ENCODE results near the gene MPG.

GRCh38 chr16:130533-131173, 52.6 kb downstream of the MPG start:
- TF ChIP-seq CTCF (IDR thresholded peaks at IDR 0.05; ENCODE audit: control extremely low read depth in 1 of 3, insufficient read depth in 1 of 3, low read depth in 1 of 3, low read length in 3 of 3) (no peak), POLR2AphosphoS5 (IDR thresholded peaks at IDR 0.05; ENCODE audit: low read depth, low read length) (no peak), TAF1 (IDR thresholded peaks at IDR 0.05; ENCODE audit: low read depth, low read length) (no peak), SRF (IDR thresholded peaks at IDR 0.05; ENCODE audit: low read depth, low read length) (no peak), KDM5A (IDR thresholded peaks at IDR 0.05; ENCODE audit: low read length) (no peak), RFX5 (IDR thresholded peaks at IDR 0.05; ENCODE audit: borderline replicate concordance, low read depth, low read length) (no peak), POLR2A (IDR thresholded peaks at IDR 0.05; ENCODE audit: control extremely low read depth in 1 of 2, low read depth in 2 of 2, low read length in 2 of 2) (no peak), TBP (IDR thresholded peaks at IDR 0.05; ENCODE audit: low read depth, low read length) (no peak)

Data from H1 (cell line).